GM19351 (cell line): Measurements from ENCODE around the gene UBE2Q2.

ENCODE experiments used
- ATAC-seq: cut with Tn5 transposase; IDR thresholded peaks from one replicate; pipeline ENCODE4 v1.9.1; 2021; ENCODE audit warnings: mild to moderate bottlenecking, moderate library complexity; ENCODE audit not compliant: unreplicated experiment

Gene UBE2Q2

DNA sequence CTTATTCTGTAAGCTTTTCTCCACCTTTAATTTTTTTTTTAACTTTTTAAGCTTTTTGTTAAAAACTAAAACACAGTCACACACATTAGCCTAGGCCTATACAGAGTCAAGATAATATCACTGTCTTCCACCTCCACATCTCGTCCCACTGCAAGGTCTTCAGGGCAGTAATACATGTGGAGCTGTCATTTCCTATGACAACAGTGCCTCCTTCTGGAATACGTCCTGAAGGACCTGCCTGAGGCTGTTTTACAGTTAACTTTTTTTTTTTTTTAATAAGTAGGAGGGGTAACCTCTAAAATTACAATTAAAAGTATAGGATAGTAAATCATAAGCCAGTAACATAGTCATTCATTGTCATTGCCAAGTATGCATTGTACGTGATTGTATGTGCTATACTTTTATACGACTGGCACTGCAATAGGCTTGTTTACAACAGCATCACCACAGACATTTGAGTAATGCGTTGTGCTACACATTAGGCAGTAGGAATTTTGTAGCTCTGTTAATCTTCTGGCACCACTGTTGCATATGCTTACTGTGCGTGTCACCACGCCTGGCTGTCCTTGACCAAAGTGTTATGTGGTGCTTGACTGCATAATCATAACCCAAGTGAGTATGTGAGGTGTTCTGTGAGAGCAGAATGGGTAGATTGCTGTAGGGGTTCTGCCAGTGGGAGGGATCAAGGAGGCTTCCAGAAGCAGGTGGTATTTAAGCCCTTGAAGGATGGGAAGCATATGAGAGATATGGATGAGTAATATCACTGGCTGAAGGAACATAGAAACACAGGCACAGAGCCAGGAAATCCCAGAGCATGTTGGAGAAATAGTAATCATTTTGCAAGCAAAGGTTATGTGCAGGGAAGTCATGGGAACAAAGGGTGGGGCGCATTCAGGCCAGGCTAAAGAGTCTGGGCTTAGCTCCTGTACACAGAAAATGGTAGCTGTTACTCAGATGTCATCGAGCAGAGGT lies 78.8 kb downstream of the UBE2Q2 start:
- ATAC-seq, result no peak

DNA sequence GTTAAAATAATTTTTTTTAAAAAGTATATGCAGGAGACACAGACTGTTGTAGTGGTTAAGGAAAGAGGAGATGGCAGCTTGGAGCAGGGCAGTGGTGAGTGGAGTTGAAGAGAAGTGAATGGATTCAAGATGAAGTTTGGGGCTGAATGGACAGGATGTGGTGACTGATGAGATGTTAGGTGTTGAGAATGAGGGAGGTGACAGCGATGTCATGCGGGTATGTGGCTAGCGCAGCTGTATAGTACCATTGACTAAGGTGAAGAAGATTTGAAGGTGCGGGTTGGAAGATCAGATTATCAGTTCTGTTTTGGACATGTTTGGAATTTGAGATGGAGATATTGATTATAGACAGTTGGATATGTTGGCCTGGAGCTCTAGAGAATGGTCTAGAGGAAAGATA lies 80.5 kb downstream of the UBE2Q2 start:
- no peak for ATAC-seq

DNA sequence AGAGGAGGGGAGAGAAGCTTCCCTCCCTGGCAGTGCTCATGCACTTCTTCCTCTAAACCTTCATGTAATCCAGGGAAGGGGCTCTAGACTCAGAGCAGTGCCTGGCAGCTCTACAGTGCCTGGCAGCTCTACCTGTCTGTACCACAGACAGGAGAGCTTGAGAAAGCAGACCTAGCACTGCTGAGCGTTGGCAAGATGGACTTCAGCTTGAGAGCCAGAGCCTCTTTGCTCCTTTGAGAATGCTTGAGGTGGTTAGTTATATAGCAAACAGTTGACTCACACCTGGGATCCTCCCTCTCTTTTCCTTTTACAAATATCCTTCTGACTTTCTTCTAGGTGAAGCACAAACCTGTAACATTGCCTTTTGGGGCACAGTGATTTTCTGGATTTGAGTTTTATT lies 81.3 kb downstream of the UBE2Q2 start:
- ATAC-seq, result no peak

DNA sequence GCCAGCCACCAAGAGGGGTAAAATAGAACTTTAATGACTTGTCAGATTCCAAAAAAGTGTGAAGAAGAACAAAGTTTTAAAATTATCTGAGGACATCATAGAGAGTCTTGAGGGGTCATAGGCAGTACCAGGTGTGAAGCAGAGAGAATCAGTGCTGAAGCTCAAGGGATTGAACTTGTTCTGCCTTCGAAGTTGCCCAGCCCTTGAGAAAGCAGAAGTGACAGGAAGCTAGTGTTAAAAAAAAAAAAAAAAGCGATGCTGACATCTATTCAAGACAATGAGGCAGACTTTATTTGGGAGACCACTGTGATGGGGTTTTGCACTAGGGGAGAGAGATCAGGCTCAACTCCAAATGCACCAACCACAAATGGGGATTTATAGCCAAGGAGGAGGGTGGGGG lies 82.2 kb downstream of the UBE2Q2 start:
- no peak for ATAC-seq

DNA sequence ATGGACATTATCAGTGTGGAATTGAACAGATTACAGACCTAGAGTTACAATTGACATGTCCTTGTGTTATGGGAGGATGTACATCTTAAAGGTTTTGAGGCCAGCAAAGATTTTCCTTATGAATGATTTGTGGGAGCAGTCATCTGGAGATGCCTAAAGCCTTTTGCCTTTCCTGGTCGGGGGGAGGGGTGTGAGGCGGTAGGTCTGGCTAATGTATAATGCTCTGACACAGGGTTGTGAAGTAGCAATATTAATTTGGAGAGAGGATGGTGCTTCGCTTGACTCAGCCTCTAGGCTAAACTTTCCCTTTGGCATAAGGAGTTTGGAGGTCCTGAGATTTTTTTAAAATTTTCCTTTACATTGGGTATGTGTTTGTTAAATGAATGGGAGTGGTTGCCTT lies 83.7 kb downstream of the UBE2Q2 start:
- no peak for ATAC-seq

DNA sequence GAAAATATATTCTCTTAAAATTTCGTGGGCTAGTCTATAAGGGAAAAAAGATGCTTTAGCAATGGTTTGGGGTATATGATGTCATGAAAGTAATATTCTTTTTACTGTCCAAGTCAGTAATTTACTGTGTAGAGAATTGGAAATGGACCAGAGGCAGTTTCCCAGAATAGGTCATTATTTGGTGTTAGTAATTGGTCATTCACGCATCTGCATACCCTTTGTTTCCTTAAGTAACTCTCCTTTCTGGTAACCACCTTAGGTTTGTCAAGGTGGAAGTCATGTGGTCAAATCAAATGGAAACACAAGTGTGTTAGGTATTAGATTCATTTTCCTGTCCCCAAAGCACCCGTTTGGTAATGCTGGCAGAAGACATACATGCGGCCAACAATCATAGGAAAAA lies 84.4 kb downstream of the UBE2Q2 start:
- ATAC-seq, result no peak

DNA sequence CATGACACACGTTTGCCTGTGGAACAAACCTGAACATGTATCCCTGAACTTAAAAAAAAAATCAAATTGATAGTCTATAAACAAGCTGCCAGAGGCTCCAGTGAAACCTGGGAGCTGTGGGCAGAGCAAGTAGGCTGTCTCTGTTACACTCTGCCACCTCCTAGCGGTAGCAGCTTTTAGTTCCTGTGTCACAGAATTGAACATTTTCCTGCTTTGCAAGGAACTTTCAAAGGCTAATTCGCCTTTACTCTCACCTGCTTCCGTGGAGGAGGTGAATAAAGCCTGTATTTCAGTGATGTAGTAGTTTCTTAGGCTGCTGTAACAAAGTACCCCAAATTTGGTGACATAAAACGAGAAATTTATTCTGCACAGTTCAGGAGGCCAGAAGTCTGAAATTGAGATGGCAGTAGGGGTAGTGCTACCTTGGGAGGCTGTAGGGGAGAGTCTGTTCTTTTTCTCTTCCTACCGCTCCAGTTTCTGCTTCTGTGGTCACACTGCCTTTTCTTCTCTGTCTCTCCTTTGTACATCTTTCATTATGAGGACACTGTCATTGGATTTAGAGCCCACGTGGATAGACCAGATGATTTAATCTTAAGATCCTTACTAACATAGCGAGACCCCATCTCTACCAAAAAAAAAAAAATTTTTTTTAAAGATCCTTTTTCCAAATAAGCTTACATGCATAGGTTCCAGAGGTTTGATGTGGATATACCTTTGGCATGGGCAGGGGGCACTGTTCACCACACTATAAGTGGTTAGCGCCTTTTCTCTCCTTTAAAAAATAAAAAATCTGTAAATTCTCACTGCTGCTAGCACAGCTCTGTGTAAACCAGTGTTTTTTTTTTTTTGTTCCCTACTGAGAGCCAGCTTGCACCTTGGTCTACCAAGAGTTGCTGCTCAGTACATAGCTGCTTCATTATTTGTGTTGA lies 85.7 kb downstream of the UBE2Q2 start:
- no peak for ATAC-seq

DNA sequence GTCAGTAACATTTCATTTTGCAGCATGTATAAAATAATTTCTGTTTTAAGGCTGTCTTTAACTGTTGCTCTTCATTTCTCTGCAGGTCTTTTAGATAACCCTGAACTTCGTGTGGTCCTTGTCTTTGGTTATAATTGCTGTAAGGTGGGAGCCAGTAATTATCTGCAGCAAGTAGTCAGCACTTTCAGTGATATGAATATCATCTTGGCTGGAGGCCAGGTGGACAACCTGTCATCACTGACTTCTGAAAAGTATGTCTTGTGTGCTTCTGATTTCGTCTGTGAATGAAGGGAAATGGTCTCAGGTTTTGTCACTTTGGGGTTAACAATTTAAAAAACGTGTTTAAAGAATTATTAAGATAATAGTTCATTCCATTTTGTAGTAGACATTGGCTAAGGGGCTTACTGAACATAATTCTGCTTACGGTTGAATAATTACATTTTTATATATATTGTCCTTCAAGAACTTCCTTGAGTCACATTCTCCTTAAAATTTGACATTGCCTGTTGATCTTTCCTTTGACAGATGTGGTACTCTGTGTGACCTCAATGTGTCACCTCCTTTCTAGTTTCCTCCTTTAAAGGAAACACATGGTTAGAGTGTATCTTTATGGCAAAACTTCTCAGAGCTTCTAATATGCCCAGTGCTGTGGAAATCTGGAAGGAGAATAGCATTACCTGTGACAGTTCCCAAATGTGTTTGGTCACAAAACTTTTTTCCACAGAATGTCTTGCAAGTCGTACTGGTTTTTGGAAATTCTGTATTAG lies 86.7 kb downstream of the UBE2Q2 start:
- no peak for ATAC-seq

DNA sequence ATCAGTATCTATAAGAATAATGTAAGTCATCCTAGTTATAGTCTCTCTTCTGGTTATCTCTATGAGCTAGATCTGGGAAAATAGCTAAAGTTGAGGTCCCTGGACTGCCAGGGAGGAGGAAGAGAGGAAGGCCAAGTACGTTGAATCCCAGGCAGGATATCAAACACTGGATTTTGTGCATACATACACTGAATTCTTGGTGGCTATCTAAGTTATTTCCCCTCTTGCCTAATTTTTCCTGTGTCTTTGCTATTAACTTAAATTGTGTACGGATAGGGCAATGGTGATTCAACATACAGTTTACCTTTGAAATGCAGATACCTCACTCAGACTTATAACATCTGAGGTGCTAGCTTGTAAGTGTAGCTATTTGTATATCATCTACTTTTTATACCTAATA lies 87.6 kb downstream of the UBE2Q2 start:
- ATAC-seq, result no peak

DNA sequence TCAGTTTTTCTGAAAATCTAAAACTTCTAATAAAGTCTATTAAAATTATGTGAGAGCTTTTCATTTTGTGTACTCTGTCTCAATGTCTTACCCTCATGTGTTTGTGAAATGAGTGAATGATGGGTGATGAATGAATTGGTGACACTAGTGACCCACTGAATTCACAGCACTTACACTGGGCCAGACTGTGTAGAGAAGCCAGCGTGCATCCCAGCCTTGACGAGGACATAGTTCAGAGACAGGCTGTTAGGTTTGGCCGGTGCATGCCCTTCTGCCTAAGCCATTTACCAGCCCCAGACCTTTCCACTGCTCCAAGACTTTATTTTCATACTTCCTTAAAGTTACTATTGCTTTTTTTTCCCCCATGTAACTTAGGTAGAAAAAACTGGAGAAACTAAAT lies 99.2 kb downstream of the UBE2Q2 start:
- no peak for ATAC-seq

DNA sequence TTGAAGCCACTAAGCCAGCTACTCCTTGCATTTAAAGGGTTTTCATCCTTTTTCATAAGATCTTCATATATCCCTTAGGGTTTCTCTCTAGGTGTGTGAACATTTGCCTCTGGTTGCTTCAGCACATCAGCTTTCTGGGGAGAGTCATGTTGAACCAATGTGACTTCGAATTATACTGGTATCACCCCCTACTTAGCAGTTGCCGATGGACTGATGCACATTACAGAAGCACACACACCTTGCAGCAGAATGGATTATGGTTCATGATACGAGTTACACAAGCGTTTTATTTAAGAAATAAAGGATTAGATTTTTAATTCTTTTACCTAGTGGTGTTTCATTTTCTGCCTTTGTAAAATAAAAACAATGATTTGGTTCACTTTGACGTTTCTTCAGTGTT lies 100.0 kb downstream of the UBE2Q2 start:
- no peak for ATAC-seq

DNA sequence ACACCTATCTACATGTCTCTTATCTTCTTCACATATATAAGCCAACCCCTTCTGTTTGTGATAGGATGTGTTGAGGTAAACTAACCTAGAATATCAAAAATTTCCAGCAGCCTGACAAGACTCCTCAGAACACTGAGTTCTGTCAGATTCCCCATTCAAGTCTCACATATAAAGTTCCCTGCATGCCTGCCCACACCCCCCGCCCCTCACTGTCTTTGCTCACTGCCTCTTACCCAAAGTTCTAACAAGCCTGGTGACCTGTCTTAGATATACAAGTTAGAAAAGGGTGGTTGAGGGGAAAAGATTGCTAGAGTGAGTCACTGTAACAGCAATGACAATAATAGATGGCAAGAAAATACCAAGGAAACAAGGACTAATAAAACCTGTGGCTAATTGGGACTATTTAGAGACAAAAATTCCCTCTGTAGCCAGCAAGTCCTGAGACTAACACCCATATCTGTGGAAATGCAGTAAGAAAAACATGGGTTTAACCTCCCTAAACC lies 100.5 kb downstream of the UBE2Q2 start:
- ATAC-seq, result no peak

DNA sequence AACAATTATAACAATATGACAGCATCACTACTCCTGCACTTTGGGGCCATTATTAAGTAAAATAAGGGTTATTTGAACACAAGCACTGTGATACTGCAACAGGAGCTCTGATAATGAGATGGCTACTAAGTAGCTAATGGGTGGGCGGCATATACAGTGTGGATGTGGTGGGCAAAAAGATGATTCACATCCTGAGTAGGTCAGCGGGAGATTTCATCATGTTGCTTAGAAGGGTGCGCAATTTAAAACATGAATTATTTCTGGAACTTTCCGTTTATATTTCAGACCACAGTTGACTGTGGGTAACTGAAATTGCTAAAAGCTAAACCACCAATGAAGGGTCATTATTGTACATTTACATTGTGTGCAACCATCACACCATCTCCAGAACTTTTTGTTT lies 102.7 kb downstream of the UBE2Q2 start:
- ATAC-seq, result no peak

DNA sequence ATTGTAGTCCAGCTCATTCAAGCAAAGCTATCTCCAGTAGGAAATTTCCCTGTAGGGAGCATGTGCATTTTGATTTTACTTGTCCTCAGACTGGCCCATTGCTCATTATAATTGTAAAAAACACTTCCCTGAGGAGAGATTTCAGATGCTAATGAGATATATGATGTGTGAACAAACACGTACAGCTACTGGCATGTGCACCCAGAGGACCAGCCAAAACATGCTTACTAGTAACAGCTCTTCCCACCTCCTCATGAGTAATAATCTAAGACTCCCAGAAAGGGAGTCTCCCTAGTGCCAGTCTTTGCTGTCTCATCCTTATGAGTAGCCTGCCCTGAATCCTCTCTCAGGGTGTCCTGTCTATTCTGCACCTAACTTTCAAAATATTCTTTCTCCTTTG lies 103.8 kb downstream of the UBE2Q2 start:
- ATAC-seq, result no peak

DNA sequence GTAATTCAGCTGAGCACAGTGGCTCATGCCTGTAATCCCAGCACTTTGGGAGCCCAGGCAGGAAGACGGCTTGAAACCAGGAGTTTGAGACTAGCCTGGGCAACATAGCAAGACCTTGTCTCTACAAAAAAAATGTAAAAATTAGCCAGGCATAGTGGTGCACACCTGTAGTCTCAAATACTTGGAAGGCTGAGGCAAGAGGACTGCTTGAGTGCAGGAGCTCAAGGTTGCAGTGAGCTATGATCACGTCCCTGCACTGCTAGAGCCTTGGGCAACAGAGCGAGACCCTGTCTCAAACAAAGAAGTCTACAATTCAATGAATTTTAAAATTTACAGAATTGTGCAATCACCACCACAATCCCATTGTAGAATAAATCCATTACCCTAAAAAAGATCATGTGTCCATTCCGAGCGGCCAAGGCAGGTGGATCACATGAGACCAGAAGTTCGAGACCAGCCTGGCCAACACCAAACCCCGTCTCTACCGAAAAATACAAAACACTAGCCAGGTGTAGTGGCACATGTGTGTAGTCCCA lies 105.6 kb downstream of the UBE2Q2 start:
- ATAC-seq, result no peak
